Measurements from ENCODE around the gene CLIC6.

- TF ChIP-seq CTCF (optimal IDR thresholded peaks at IDR 0.05 in 1 of 3, IDR thresholded peaks at IDR 0.05 in 1 of 3, conservative IDR thresholded peaks at IDR 0.05 in 1 of 3; ENCODE audit: extremely low read depth in 1 of 3, insufficient read depth in 2 of 3, low read length in 3 of 3): no peak
- TF ChIP-seq EZH2 (IDR thresholded peaks at IDR 0.05; ENCODE audit: low read length): no peak
These were observed 26.4 kb upstream of the CLIC6 start for GRCh38 chr21:34642211-34643075.

Measured in keratinocyte (primary cell).